Activated CD4-positive, CD25-positive, alpha-beta regulatory T cell treated with anti-CD3 and anti-CD28 coated beads, Interleukin-2, amount 50 U/mL, for 72 hours (primary cell): ENCODE measurements around the gene FADS2.
"Not testable (repeated sequence)": the region's sequence is repeated elsewhere in the genome, so short reads cannot be mapped to it uniquely, and the experiment has no call there.

Experiments
- DNase-seq: peaks from one replicate; pipeline ENCODE4 v3.0.0; 2021

Gene FADS2

GRCh38 chr11:61871158-61871597 is 43.1 kb downstream of the FADS2 start:
- DNase-seq: peak; percentile 68

GRCh38 chr11:61872935-61873565 is 45.0 kb downstream of the FADS2 start:
- no peak for DNase-seq

GRCh38 chr11:61873588-61874376 is 45.7 kb downstream of the FADS2 start:
- no peak for DNase-seq

- no peak for DNase-seq
Observed at GRCh38 chr11:61874377-61874809, 46.3 kb downstream of the FADS2 start.

- no peak for DNase-seq
Observed at GRCh38 chr11:61874853-61875252, 46.8 kb downstream of the FADS2 start.

GRCh38 chr11:61875698-61876097 is 47.6 kb downstream of the FADS2 start:
- DNase-seq: no peak

- DNase-seq: no peak
Observed at GRCh38 chr11:61879152-61879551, 51.1 kb downstream of the FADS2 start.

- no peak for DNase-seq
Observed at GRCh38 chr11:61880031-61880430, 51.9 kb downstream of the FADS2 start.

GRCh38 chr11:61880454-61880853 is 52.4 kb downstream of the FADS2 start:
- DNase-seq: no peak

- DNase-seq: no peak
Observed at GRCh38 chr11:61881397-61881796, 53.3 kb downstream of the FADS2 start.

- DNase-seq: not testable (repeated sequence)
Observed at GRCh38 chr11:61882267-61882666, 54.2 kb downstream of the FADS2 start.

GRCh38 chr11:61882879-61883278 is 54.8 kb downstream of the FADS2 start:
- no peak for DNase-seq

- DNase-seq: no peak
Observed at GRCh38 chr11:61883327-61883726, 55.2 kb downstream of the FADS2 start.

- no peak for DNase-seq
Observed at GRCh38 chr11:61883947-61884346, 55.8 kb downstream of the FADS2 start.

GRCh38 chr11:61885166-61885778 is 57.2 kb downstream of the FADS2 start:
- no peak for DNase-seq

- DNase-seq: no peak
Observed at GRCh38 chr11:61885784-61886580, 57.9 kb downstream of the FADS2 start.

GRCh38 chr11:61886643-61887042 is 58.5 kb downstream of the FADS2 start:
- no peak for DNase-seq

- DNase-seq: no peak
Observed at GRCh38 chr11:61887839-61888494, 59.9 kb downstream of the FADS2 start.

- DNase-seq: no peak
Observed at GRCh38 chr11:61888590-61888989, 60.5 kb downstream of the FADS2 start.

- DNase-seq: no peak
Observed at GRCh38 chr11:61889831-61890230, 61.7 kb downstream of the FADS2 start.

- peak; percentile 52 for DNase-seq
Observed at GRCh38 chr11:61890529-61891330, 62.6 kb downstream of the FADS2 start.
